AG09319 (cell line): Measurements from ENCODE around the gene SMARCD3.
A peak's percentile ranks its signal among the peaks of the same experiment; 100 is the strongest.

Experiments
- DNase-seq: peaks from one replicate; pipeline ENCODE4 v3.0.0-alpha.2; 2010; ENCODE audit warnings: low read depth; ENCODE audit errors: extremely low read depth
- CTCF ChIP-seq: IDR thresholded peaks from 2 replicates; pipeline ENCODE4 v1.5.1; 2011; ENCODE audit warnings: low read depth, mild to moderate bottlenecking, inconsistent platforms, low read length, moderate library complexity

SMARCD3 gene

GRCh38 chr7:151226875-151227782 lies 21.4 kb downstream of the SMARCD3 start, which contains the start of gene ABCF2:
ABCF2 (minus strand) TSS chr7:151227205; CDS start chr7:151226458, 747 bp downstream.
- peak; percentile 96 for DNase-seq

GRCh38 chr7:151226560-151226874 lies 22.0 kb downstream of the SMARCD3 start:
- DNase-seq = no peak
- no peak for TF ChIP-seq CTCF

More at GRCh38 chr7:151226875-151227782, 21.4 kb downstream of the SMARCD3 start, which contains the start of gene ABCF2:
- no peak; the same call in 1 of the 2 replicates for TF ChIP-seq CTCF

- no peak for TF ChIP-seq CTCF
- no peak for DNase-seq
Observed at GRCh38 chr7:151225948-151226510, 22.5 kb downstream of the SMARCD3 start.

DNA sequence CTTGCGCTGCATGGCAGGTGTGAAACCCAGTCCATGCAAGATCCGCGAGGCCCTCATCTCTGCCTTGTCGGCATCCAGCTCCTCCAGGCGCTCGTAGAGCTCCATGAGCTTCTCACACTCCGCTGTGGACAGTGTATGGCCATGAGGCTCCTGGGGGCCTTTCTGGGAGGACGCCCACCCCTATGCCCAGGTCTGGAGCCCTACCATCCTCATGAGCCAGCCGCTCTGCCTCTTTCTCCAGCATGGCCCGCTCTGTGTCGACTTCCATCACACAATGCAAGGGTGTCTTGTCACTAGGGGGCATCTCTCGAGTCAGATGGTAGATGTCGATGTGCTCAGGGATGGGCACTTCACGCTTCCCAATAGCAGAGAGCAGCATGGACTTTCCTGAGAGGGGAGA lies 24.8 kb downstream of the SMARCD3 start:
- TF ChIP-seq CTCF = no peak
- DNase-seq = no peak

DNA sequence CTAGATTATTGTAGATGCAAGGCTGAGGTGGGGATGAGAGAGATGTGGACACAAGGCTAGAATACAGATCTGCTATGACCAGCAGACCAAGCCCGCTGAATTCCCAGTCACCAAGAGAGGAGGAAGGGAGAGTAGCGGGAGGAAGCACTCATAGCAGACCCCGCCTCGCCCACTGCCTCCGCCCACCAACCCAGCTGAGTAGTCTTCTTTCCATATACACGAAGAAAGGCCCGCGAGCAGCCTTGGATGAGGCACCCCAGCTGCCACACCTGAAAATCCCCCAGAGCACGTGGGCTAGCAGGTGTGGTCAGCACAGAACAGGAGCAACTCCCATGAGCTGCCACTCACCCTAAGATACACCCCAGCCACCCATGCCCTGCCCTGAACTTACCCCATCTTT lies 30.3 kb downstream of the SMARCD3 start:
- DNase-seq = no peak
- no peak for TF ChIP-seq CTCF

DNA sequence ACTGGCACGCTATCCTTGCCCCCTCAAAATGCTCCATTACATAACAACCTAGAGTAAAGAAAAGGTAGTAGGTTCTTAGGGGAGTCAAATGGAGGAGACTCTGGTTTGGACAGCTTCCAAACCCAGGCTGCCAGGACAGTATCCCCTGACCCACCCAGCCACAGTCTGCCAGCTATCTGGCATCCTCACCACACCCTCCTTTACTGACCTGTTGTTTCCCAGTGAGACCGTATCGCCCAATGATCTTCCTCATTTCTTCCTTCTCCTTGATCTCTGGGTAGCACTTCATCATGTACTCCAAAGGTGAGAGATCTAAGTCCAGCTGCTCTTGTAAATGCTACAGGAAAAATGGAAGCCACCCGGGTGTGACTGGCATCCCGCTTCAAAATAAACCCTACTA lies 33.1 kb downstream of the SMARCD3 start:
- no peak for DNase-seq
- TF ChIP-seq CTCF = no peak

GRCh38 chr7:151213826-151214225 lies 34.7 kb downstream of the SMARCD3 start:
- TF ChIP-seq CTCF = no peak
- DNase-seq = no peak
